ENCODE measurements around the gene ANO4.
"Not testable (repeated sequence)": the region's sequence is repeated elsewhere in the genome, so short reads cannot be mapped to it uniquely, and the experiment has no call there.

The ANO4 gene

DNA sequence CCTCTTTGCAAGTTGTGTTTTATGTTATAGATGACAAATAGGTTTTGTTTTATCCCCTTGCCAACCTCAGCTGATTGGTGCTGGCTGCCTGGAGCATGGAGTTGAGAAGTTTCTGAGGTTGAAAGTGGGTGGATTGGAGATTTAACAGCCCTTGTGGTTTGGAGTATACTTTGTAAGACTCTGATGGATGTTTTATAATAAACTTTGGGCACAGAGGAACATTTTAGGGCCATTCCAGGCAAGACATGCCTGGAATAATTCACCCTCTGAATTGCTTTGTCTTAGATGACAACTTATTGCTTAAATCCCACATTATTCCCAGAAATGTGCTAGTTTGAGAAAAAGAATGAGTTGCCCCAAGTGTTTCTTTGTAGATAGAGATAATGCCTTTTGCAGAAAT, 256.6 kb downstream of the ANO4 start:
- no peak for DNase-seq

DNA sequence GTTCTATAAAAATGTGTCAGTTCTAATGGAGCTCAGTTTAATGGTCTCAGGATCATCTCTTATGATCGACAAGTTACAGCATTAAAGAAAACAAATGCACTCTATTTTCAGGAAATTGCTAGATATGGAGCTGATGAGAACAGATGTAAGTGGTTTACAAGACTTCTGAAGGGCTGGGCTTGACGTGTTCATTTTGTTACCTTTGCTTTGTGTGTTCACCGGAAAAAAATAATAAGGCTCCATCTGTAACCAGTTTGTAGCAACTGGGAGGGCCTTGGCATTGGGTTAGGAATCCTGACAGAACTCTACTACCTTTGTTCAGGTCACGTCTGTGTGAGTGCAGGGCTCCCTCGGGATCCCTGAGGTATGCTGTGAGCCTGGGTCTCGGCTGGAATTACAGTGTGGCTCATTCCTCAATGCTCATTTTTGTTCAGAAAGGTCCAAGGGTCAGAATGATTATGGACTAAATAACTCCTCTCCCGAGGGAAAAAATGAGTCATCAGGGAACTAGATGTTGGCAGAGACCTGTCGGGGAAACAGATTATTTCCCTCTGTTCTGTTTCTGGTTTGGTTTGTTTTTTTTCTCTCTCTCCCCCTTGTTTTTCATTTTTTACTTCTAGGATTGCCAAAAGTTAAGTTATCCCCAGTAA, 257.4 kb downstream of the ANO4 start:
- DNase-seq = peak; percentile 45

DNA sequence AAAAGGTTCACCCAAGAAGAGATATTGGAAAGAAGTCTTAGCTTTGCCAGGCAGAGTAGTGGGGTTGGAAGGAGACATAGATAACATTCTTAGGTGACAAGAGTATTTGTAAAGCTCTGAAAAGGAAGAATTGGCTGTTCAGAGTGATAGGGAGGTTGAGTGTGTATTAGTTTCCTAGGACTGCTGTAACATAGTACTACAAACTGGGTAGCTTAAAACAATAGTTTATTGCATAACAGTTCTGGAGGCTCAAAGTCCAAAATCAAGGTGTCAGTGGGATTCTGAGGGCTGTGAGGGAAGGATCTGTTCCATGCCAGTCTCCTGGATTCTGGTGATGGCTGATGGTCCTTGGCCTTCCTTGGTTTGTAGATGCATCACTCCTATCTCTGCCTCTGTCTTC, 258.6 kb downstream of the ANO4 start:
- no peak for DNase-seq

DNA sequence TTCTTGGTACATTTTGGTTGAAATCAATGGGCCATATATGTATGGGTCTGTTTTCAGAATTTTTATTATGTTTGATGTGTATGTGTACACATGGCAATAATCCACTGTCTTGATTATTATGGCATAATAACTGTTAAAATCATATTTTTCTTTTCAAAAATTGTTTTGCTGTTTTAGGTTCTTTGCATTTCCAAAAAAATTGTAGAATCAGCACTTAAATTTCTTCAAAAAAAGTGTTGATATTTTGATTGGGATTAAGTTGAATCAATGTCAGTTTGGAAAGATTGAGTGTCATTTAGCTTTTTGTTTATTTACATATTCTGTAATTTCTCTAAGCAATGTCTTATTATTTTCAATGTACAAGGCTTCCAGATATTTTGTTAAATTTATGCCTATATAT, 261.4 kb downstream of the ANO4 start:
- DNase-seq = no peak

DNA sequence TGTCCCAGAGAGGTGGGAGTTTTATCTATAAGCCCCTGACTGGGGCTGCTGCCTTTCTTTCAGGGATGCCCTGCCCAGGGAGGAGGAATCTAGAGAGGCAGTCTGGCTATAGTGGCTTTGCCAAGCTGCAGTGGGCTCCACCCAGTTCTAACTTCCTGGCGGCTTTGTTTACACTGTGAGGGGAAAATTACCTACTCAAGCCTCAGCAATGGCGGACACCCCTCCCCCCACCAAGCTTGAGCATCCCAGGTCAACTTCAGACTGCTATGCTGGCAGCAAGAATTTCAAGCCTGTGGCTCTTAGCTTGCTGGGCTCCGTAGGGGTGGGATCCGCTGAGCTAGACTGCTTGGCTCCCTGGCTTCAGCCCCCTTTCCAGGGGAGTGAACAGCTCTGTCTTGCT, 267.9 kb downstream of the ANO4 start:
- not testable (repeated sequence) for DNase-seq

DNA sequence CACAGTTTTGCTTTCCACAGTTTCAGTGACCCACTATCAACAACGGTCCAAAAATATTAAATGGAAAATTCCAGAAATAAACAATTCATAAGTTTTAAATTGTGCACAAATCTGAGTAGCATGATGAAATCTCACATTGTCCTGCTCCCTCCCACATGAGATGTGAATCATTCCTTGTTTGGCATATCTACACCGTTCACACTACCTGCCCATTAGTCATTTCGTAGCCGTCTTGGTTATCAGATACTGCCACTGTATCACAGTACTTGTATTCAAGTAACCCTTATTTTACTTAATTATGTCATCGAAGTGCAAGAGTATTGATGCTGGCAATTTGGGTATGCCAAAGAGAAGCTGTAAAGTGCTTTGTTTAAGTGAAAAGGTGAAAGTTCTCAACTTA, 270.1 kb downstream of the ANO4 start:
- no peak for DNase-seq

- no peak for DNase-seq
These were observed 271.9 kb downstream of the ANO4 start for GRCh38 chr12:101066489-101066888.

DNA sequence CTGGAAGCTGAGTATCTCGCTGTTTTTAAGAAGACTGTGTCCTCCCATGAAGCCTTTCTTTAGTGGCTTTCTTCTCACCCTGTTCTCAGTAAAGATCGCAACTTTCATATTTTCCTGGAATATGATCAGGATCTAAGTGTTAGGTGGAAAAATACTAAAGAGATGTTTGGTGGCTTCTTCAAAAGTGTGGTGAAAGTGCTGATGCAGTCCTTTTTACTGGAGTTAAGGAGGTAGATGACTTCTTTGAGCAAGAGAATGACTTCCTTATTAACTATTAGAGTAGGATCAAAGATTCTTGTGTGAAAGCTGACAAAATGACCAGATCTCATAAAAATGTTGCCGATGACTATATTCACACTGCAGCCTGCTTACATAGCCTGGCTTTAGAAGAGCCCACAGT, 273.8 kb downstream of the ANO4 start:
- no peak for DNase-seq

DNA sequence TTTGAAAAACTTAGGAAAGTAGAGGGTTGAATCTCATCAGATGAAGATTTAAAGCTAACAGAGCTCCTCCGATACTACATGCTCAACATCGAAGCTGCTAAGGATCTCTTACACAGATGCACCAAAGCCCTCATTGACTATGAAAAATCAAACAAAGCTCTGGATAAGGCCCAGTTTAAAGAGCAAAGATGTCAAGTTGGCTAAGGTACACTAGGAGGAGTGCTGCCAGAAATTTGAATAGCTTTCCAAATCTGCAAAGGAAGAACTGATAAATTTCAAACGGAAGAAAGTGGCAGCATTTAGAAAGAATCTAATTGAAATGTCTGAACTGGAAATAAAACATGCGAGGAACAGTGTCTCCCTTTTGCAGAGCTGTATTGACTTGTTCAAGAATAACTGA, 274.3 kb downstream of the ANO4 start:
- DNase-seq = no peak

- DNase-seq = no peak
These were observed 280.5 kb downstream of the ANO4 start for GRCh38 chr12:101074940-101075680.

DNA sequence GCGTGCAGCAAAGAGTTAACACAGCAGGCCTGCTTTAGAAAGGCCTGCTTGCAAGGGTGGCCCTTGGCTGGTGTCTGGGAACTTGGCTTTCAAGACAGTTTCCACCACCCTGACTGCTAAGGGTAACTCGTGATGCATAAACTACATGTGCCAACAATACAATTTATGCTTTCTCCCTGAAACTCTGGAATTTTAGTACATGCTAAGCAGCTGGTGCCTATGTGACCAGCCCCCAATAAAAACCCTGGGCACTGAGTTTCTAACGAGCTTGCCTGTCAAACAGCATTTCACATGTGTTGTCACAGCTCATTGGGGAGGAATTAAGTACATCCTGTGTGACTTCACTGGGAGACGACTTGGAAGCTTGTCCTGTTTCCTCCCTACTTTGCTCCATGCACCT, 282.3 kb downstream of the ANO4 start:
- peak; percentile 25 for DNase-seq

DNA sequence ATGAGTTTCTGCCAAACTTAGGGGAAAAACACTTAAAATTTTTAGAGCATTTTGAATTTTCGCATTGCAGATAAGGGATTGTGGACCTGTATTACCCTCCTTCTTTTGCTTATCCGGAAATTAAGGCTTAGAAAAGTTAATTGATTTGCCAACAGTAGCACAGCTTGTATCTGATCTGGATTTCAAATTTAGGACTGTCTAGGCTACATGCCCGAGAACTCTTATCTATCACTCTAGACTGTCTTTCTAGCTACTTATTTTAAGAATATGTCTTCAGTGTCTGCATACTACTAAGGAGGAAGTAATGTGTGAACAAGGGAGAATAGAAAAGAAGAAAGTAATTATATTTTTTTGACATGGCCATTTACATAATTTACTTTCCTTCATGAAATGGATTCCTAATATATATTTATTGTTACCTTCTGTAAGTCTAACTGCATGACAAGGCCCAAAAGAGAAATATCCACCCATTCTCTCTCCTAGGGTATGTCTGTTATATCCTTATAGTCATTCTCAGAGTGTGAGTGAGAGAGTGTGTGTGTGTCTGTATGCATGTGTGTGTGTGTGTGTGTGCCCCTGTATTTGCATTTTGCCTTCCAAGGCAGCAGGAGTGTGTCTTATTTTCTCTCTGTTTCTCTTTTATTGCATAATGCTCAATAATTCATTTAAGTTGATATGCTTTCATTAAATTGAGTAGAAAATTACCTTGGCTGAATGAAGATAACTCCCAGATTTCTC, 283.4 kb downstream of the ANO4 start:
- DNase-seq = no peak

DNA sequence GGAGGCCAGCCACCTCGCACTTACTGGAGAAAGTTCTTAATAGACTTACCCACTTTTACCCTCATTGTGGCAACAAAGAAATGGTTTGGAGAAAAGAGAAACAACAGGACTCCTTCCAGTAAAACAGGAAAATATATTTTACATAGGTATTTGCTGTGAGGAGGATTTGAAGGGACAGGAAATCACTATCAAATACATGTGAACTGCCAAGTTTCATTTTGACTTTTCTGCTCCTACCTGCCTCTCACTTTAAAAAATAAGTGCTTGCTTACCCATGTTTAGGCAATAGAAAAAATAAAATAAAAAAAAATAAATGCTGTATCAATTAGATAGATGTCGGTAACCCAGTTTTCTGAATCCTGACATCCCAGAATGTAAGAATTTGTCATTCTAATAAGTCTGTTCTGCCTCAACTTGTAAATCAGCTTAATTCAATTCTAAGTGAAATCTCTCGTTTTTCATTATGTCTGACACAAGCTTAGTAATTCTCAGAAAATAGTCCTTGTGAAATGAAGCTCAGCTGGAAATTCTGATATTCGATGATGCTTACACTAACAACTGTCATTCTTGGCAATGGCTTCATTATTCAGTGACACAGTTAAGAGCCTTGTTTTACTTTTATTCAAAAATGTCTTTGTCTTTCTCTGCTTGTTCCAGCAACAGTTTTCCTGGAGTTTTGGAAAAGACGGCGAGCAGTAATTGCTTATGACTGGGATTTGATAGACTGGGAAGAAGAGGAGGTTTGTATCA, 284.1 kb downstream of the ANO4 start:
- DNase-seq = no peak

- DNase-seq = no peak
These were observed 288.1 kb downstream of the ANO4 start for GRCh38 chr12:101082706-101083105.

DNA sequence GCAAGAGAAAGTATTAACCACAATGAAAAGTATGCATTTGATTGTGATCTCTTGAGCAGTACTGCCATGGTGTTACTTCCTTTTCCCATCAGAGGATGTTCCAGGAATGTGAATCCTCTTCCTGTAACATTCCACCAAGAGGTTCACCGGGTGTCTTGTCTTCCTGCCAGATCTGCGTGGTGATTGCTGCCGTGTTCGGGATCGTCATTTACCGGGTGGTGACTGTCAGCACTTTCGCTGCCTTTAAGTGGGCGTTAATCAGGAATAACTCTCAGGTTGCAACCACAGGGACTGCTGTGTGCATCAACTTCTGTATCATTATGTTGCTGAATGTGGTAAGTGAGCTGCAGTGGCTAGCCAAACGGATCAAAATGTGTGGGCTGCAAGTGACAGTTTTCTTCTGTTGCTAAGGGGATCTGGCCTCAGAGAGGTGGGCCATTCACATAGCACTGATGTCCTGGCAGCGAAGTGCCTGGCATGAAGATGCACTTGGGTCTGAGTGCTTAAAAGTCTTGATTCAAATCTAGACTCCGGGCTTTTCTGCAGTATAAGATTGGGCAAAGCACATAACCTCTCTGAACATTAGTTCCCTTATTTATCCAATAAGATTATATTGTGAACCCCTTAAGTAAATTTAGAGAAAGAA, 292.0 kb downstream of the ANO4 start:
- DNase-seq = no peak

GRCh38 chr12:101087920-101088319, 293.3 kb downstream of the ANO4 start:
- no peak for DNase-seq

DNA sequence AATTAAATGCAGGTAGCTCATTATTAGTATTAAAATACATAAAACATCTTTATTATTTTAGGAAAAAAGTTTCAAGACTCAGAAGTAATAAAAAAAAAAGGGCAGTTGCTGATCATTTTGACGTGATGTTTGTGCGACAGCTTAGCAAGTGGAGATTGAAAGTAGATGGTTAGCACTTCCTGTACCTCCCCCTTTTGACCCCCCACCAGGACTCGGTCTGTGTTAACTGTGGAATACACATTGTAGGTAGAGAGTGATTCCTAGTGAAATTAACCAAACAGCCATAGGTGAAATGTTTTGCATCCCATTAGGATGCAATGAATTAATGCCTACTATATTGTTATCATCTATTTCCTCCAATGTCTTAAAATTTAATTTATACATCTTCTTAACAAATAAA, 294.7 kb downstream of the ANO4 start:
- DNase-seq = no peak

DNA sequence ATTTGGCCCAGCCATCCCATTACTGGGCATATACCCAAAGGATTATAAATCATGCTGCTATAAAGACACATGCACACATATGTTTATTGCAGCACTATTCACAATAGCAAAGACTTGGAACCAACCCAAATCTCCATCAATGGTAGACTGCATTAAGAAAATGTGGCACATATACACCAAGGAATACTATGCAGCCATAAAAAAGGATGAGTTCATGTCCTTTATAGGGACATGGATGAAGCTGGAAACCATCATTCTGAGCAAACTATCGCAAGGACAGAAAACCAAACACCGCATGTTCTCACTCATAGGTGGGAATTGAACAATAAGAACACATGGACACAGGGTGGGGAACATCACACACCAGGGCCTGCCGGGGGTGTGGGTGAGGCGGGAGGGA, 295.6 kb downstream of the ANO4 start:
- DNase-seq = not testable (repeated sequence)

DNA sequence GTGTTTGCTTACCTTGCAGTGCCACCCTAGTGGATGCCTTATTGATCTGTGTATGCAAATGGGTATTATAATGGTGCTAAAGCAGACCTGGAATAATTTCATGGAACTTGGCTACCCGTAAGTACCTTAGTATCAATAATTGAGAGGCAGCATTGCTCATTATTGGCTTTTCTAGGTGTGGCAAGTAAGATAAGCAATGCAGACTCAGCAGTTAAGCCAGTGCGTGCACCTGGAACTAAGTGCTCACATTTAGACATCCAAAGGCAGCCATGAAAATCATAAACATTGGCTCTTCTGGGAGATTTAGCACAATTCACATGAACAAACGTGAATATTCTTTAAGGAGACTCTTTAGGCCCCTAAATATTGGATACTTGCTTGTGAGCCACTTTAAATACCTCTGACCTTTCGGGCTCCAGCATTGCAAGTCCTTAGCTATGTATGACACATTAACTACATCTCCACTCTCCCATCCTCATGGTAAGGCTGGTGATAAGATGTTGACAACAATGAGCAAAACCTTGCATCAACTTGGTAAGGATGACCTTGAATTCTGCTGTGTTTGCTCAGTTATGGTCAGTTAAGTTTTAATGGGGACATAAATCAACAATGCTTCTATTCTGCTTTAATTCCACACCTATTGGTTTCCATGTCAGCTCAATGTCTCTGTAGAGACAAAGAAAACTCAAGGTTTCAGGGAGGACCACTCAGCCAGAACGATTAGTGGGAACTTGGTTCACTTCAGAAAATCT, 303.4 kb downstream of the ANO4 start:
- no peak for DNase-seq

GRCh38 chr12:101107032-101107763, 312.6 kb downstream of the ANO4 start:
- DNase-seq = no peak

GRCh38 chr12:101108130-101108529, 313.6 kb downstream of the ANO4 start:
- no peak for DNase-seq
